Right atrium auricular region (tissue), 2 donors: ENCODE measurements around the gene NSFL1C. TPM values are rescaled to one million over a fixed set of nuclear protein-coding genes. Genes with fewer than 3 reads are reported as not detected.
A peak's percentile ranks its signal among the peaks of the same experiment; 100 is the strongest.

Source experiments
- DNase-seq: peaks from one replicate; pipeline ENCODE4 v3.0.0-alpha.2; 2019; ENCODE audit warnings: low spot score
- H3K27ac ChIP-seq, 2 donors: fragments of 200-600 bp; sonication (generic); 1 replicate in 1 of 2; 2 replicates in 1 of 2; pipeline ENCODE4 v1.5.1; 2016 to 2019
- H3K27me3 ChIP-seq, 2 donors: fragments of 200-600 bp; sonication (generic); one replicate each; pipeline versions ENCODE4 v1.5.1 to v1.6.0; 2017 to 2019
- H3K36me3 ChIP-seq: fragments of 200-600 bp; sonication (generic); one replicate; pipeline ENCODE4 v1.5.1; 2016
- H3K4me1 ChIP-seq, 2 donors: fragments of 200-600 bp; sonication (generic); one replicate each; pipeline versions ENCODE4 v1.5.1 to v1.6.0; 2017 to 2019
- H3K4me3 ChIP-seq, 2 donors: fragments of 200-600 bp; sonication (generic); 1 replicate in 1 of 2; 2 replicates in 1 of 2; pipeline ENCODE4 v1.5.1; 2017 to 2019; ENCODE audit warnings: mild to moderate bottlenecking in 1 of 2, moderate library complexity in 1 of 2
- H3K9me3 ChIP-seq, 2 donors: fragments of 200-600 bp; sonication (generic); one replicate each; pipeline ENCODE4 v1.5.1; 2019
- CTCF ChIP-seq, 2 donors: fragments of 200-600 bp; sonication (generic); IDR thresholded peaks; one replicate each; pipeline ENCODE4 v1.5.1; 2019; ENCODE audit warnings: antibody characterized with exemption in 2 of 2
- total RNA-seq, 2 donors: library from RNA; depleted of rRNA; stranded (reverse); fragments of >200 nt; gene quantifications; one replicate each; pipeline ENCODE4 v1.1.0, GENCODE V29; 2016

The NSFL1C gene
- total RNA-seq, 2 donors from 2014 or later: 28.5 to 34.3 TPM

- H3K36me3 ChIP-seq: no peaks in the 10 kb centered on the region
- H3K27me3 ChIP-seq: no peaks in the 10 kb centered on the region
- no peak for TF ChIP-seq CTCF (IDR thresholded peaks at IDR 0.05)
- no peak overlapping the region for H3K4me3 ChIP-seq
- DNase-seq: no peak
- H3K27ac ChIP-seq: no peak overlapping the region
- no peaks in the 10 kb centered on the region for H3K9me3 ChIP-seq
- H3K4me1 ChIP-seq: peaks cover 0 to 20% of the 10 kb centered on the region in 2 donors
These were observed 70.4 kb downstream of the NSFL1C start for GRCh38 chr20:1396264-1396663.

- Histone ChIP-seq H3K27me3 (no peaks in the 10 kb centered on the region), H3K9me3 (no peaks in the 10 kb centered on the region), H3K4me3 (no peak overlapping the region), H3K27ac (no peak overlapping the region), H3K36me3 (no peaks in the 10 kb centered on the region), H3K4me1 (peaks cover 0 to 36% of the 10 kb centered on the region in 2 donors)
- no peak for DNase-seq
- TF ChIP-seq CTCF (IDR thresholded peaks at IDR 0.05): no peak
These were observed 72.0 kb downstream of the NSFL1C start for GRCh38 chr20:1394686-1395085.

GRCh38 chr20:1393507-1393882 is 73.2 kb downstream of the NSFL1C start:
- Histone ChIP-seq H3K36me3 (no peaks in the 10 kb centered on the region), H3K4me3 (peak overlapping the region; percentile 86 to 97), H3K27me3 (no peaks in the 10 kb centered on the region), H3K27ac (peak overlapping the region; percentile 83 to 88), H3K4me1 (peaks cover 0 to 48% of the 10 kb centered on the region in 2 donors), H3K9me3 (no peaks in the 10 kb centered on the region)
- no peak for TF ChIP-seq CTCF (IDR thresholded peaks at IDR 0.05)
- no peak for DNase-seq

- Histone ChIP-seq H3K36me3 (no peaks in the 10 kb centered on the region), H3K4me3 (peak within 1 kb of the TSS; percentile 86 to 97), H3K27me3 (no peaks in the 10 kb centered on the region), H3K9me3 (no peaks in the 10 kb centered on the region), H3K27ac (peak within 1 kb of the TSS; percentile 83 to 88), H3K4me1 (peaks cover 0 to 54% of the 10 kb centered on the region in 2 donors)
- DNase-seq: peak; percentile 90
- peak; percentile 10 to 33 for TF ChIP-seq CTCF (IDR thresholded peaks at IDR 0.05)
These were observed 73.7 kb downstream of the NSFL1C start, which contains the start of gene FKBP1A for GRCh38 chr20:1392693-1393506. Gene FKBP1A, minus strand, starts transcription at chr20:1393054. Its CDS starts 56 bp downstream, at chr20:1392998.

- peak overlapping the region; percentile 83 to 88 for H3K27ac ChIP-seq
- no peak for DNase-seq
- H3K4me1 ChIP-seq: peaks cover 0 to 58% of the 10 kb centered on the region in 2 donors
These were observed 74.3 kb downstream of the NSFL1C start for GRCh38 chr20:1392443-1392692.

More at GRCh38 chr20:1392443-1392692, 74.3 kb downstream of the NSFL1C start:
- no peaks in the 10 kb centered on the region for H3K9me3 ChIP-seq
- H3K4me3 ChIP-seq: peak overlapping the region; percentile 86 to 97
- no peaks in the 10 kb centered on the region for H3K36me3 ChIP-seq
- TF ChIP-seq CTCF (IDR thresholded peaks at IDR 0.05): no peak
- H3K27me3 ChIP-seq: no peaks in the 10 kb centered on the region

Other genes with a start within 250 kb of the NSFL1C start
- gene RAD21L1, start 240.8 kb downstream of the NSFL1C start, total RNA-seq: not detected
- 10 to 100 TPM in 1 of 2 donors, 1 to 10 TPM in 1; 5.0 to 10.1 TPM for gene SNPH, start 200.6 kb downstream of the NSFL1C start, total RNA-seq
- gene SDCBP2, start 137.7 kb downstream of the NSFL1C start, total RNA-seq: 1 to 10 TPM; 2.9 to 3.9 TPM
- gene FKBP1A, start 73.8 kb downstream of the NSFL1C start, total RNA-seq: 10 to 100 TPM; 73.5 to 98.7 TPM
- 1 to 10 TPM; 2.6 to 4.4 TPM for gene SIRPB2, start 24.6 kb upstream of the NSFL1C start, total RNA-seq
- gene SIRPD, start 90.9 kb upstream of the NSFL1C start, total RNA-seq: not detected
- gene SIRPB1, start 153.2 kb upstream of the NSFL1C start, total RNA-seq: 1 to 10 TPM; 3.7 to 5.7 TPM
- not detected for gene SIRPG, start 190.9 kb upstream of the NSFL1C start, total RNA-seq